GM21825 (cell line): Measurements from ENCODE around the gene TMCO2.
"Not testable (repeated sequence)": the region's sequence is repeated elsewhere in the genome, so short reads cannot be mapped to it uniquely, and the experiment has no call there.

ENCODE experiments used
- ATAC-seq: cut with Tn5 transposase; IDR thresholded peaks from one replicate; pipeline ENCODE4 v1.9.1; 2021; ENCODE audit warnings: mild to moderate bottlenecking, moderate library complexity; ENCODE audit not compliant: unreplicated experiment

Gene TMCO2

DNA sequence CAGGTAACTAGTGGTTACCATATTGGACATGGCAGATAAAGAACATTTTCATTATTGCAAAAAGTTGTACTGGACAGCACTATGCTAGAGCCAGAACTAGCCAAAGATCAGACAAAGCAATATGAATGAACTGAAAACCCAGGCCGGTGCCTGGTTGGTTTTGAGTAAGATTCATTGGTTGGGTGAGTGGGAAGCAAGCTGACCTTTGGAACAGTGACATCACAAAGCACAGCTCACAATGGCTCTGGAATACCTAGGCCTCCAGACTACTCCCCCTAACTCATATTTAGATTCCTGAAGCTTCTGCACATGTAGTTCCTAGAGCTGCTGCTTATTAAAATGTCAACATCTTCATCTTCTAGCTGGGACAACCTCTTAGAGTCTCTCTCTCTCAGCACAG lies at the start of gene TMCO2:
Gene TMCO2, plus strand, starts transcription at position 283 of the 400 bp plus-strand sequence. Its CDS starts 57 bp downstream, at position 340.
- no peak for ATAC-seq

DNA sequence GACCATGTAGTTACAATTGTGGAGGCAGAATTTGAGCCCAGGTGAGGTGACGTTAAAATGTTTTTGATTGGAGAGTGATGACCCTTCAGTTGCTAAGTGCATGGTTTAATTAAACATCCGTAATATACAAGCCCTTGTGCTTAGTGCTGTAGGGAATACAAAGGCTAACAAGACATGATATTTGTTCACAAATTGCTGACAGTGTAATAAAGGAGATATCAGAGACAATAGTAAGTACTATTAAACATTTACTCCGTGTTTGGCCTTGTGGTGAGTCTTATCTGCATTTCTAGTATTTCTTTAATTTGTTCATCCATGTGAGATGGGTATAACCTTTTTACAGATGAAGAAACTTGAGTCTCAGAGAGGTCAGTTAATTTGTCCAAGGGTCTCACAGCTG lies 48.6 kb upstream of the TMCO2 start:
- no peak for ATAC-seq

DNA sequence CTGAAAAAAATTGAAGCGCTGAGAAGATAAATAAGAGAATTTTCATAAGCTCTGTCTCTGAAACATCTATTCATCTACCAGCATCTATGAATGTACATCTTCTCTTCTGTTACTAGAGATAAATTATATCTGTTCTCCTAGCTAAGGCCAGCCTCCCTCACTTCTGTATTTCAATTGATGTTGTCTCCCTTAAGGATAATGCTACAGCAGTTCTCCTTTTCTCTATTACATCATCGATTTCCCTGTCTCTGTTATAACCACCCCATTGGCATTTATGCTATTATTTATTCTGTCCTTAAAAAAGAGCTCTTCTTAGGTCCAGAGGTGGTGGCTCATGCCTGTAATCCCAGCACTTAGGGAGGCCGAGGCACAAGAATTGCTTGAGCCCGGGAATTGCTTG lies 42.9 kb upstream of the TMCO2 start:
- ATAC-seq = no peak

DNA sequence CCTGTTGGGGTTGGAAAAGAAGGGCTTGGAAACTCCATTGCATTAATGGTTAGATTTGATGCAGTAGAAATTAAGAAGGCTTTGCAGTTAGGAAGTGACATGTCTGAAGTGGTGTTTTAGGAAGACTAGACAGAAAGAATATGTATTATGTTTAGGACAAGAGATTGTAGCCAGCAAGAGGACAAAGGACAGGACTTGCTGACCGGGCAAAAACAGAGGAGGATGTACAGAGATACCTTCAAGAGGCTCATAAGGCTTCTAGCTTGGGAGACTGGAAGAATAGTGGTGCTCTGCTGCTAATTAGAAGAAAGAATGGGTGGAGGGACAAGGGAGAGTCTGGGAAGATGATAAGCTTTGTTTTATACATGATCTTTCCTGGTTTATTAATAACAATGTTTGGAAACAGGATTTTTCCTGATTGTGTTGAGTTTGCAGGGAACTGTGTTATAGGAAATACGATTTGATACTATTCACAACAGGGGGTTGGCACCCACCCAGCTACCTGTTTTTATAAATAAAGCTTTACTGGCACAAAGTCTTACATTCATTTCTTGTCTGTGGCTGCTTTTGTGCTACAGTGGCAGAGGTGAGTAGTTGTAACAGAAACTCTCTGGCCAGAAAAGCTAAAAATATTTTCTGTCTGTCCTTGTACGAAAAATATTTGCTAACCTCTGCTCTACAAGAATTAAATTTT lies 37.1 kb upstream of the TMCO2 start:
- ATAC-seq = no peak

DNA sequence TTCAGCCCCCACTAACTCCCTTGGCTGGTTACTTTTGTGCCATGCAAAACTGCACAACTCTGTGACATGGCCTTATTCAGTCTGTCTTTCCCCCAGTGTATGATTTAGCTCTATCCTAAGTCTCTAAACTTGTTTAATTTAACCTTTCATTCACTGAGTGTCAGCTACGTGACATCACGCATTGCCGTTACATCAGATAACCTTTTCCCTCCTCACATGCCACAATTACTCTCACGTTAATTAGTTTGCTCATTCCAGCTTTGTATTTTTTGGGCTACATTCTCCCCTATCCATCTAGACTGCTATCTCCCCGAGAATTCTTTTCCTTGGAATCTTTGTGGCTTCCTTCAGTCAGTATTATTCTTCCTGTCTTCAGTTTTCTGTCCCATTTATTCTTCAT lies 29.4 kb upstream of the TMCO2 start:
- ATAC-seq = no peak

DNA sequence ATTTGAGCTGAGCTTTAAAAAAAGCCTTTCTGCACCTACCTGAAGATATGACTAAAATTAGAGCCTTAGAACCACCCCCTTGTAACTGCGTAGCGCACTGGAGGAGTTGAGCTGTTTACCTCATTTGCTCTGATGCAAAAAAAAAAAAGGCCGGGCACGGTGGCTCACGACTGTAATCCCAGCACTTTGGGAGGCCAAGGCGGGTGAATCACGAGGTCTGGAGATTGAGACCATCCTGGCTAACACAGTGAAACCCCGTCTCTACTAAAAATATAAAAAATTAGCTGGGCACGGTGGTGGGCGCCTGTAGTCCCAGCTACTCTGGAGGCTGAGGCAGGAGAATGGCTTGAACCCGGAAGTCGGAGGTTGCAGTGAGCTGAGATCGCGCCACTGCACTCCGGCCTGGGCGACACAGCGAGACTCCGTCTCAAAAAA lies 26.2 kb upstream of the TMCO2 start:
- ATAC-seq = not testable (repeated sequence)

DNA sequence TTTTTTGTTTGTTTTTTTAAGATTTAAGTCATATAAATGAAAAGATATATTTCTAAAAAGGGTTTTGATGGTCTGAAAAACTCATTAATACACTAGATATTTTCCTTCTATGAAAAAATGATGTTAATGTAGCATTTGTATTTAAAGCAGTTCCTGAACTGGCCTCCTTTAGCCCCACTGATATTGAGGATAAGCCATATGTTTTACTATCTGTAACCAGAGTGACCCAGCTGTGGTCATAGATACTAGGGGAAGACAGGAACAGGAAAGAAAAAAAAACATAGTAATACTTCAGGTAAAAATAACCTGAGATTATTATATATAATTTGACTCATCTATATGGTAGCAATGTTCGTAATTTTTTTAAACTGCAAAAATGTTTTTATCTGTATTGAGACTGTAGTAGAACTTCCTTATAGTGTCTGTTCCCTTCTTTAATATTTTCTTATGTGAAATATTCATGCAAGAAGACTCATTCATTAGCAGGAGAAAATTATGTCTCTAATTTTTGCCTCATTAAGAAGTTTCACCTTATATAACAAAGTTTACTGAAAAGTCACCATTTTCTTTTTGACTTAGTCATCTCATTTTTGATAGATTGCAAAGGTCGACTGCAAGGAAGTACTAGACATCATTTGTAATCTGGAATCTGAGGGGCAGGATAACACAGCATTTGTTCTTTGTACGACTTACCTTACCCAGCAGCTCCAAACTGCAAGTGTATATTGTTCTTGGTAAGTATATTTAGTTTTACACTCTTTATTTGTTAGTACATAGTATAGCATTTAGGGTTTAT lies 25.6 kb upstream of the TMCO2 start:
- ATAC-seq = no peak

DNA sequence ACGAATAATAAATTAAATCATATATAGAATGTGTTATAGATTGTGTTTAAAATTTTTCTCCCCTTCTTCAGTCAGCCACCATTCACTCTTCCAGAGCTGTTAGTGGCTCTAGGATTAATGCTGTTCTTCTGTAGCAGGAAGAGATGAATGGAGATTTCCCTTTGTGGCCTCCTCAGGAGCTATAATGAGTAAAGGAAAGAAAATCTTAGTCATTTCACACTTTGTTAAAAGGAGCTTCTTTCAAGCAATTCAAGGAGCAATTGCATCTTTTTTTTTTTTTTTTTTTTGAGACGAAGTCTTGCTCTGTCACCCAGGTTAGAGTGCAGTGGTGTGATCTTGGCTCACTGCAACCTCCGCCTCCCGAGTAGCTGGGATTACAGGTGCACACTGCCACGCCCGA lies 23.7 kb upstream of the TMCO2 start:
- no peak for ATAC-seq

DNA sequence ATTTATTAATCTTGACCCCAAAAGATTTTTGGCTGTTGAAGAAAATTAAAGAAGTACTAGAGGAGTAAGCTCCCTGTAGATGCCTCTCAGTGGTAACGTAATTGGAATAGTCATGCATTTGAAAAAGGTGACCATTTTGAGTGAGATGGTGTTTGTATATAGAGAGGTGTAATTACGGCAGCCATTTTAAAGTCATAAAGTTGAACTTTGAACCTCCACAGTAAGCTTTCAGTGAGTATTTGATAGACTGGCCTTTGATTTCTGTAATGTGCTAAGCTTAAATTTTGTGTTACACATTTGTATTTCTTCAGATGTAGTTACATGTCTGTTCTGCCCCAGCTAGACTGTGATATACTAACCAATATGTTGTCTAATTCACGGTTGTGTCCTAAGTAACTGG lies 21.5 kb upstream of the TMCO2 start:
- no peak for ATAC-seq

DNA sequence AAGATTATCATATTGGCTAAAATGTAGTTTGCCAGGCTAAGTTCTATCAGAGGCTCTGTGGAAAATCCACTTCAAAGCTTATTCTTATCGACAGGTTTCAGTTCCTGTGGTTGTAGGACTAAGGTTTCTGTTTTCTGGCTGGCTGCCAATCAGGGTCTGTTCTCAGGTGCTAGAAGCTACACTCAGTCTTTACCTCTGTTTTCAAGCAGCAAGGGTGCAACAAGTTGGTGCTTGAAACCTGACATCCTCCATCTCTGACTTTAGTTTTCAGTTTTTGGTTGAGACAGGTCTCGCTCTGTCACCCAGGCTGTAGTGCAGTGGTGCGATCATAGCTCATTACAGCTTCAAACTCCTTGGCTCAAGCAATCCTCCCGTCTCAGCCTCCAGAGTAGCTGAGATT lies 15.3 kb upstream of the TMCO2 start:
- ATAC-seq = peak; percentile 92

DNA sequence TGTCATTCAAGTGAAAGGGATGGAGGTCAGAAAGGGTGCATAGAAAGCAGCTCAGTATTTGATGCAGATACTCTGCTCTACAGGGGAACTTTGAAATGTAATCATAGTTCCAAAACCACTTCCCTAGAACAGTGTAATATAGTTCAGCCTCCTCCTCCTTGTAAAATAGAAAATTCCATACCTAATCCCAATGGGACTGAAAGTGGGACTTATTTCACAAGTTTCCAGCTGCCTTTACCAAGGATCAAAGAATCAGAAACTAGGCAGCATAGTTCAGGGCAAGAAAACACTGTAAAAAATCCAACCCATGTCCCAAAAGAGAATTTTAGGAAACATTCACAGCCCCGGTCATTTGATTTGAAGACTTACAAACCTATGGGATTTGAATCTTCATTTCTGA lies 8.1 kb upstream of the TMCO2 start:
- ATAC-seq = no peak

DNA sequence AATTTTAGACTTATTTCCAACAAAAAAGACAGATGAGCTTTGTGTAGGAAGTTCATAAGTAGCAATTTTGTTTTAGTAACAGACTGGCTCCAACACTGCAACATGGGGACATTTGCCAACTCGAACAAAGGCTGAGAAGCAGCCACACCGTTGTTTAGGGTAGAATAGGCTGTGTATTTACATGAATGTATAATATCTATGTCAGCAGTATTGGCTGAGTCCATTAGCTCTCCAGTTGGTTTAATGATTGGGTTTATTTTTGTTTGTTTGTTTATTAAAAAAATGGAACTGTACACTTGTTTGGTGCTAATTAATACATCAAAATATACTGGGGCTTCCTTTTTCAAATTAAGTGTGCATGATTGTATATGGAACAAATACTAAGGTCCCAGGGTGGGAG lies 7.3 kb upstream of the TMCO2 start:
- ATAC-seq = no peak

DNA sequence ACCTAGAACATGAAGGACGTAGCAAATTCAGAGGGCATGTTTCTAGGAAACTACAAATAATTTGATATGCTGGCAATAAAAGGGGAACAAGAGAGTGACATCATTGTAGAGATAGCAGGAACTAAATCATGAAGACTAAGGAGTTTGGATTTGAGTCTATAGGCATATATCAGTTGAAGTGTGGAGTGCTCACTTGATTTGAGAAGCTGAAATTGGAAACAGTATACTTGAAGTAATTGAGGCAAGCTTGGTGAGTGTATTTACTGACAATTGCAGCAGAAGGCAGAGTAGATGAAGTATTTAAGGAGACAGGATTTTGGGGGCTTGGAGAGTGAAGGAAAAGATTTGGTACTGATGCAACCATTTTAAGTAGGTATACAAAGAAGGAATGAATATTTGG lies 6.4 kb upstream of the TMCO2 start:
- peak; percentile 20 for ATAC-seq

DNA sequence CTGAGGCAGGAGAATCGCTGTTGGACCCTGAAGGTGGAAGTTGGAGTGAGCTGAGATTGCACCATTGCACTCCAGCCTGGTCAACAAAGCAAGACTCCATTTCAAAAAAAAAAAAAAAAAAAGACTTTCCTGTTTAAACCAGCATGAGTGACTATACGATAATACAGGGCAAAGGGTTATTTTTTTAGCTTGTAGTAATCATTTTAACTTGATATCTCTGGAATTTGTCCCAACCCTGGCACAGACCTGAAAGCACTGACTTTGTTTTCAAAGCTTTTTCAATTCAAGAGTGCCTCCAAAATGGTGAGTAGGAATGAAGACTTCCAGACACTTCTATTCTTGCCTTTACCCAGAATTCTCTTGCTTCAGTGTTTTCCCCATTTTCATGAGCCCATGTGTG lies 4.4 kb upstream of the TMCO2 start:
- ATAC-seq = no peak

DNA sequence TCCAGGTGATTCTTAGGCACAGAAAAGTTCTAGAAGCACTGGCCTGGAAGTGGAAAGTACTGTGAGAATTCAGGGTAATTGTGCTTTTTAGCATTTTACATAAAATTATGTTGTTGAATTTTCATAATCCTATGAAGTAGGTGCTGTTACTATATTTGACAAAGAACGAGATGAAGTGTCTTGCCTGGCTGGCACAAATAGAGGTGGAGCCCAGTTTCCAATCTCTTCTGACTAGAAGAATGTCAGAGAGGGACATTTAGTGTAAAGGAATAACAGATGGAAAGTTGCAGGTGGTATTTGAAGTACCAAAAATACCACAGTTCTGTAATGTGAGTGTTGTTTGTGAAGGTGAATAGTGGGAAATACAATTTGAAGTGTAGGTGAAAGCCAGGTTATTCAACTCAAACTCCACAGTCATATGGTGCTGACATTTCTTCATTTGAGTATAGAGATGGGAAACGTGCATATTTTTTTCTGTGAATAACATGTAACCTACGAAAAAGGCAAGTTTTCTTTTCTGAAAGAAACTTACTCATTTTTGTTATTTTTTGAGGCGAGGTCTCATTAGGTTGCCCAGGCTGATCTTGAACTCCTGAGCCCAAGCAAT lies 3.5 kb upstream of the TMCO2 start:
- ATAC-seq = no peak

DNA sequence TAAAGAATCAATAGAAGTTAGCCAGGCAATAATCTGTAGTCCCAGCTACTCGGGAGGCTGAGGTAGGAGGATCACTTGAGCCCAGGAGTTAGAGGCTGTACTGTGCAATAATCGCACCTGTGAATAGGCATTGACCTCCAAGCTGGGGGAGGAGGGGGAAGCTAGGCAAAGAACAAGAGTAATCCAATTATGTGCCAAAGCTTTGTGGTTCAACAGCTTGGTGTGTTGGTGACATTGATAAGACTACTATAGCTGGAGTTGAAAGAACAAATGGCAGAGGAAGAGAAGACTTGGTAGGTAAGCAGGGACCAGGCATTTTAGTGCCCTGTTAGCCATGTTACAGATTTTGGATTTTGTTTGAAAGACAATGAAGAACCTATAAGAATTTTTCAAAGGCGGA lies 2.1 kb upstream of the TMCO2 start:
- no peak for ATAC-seq

DNA sequence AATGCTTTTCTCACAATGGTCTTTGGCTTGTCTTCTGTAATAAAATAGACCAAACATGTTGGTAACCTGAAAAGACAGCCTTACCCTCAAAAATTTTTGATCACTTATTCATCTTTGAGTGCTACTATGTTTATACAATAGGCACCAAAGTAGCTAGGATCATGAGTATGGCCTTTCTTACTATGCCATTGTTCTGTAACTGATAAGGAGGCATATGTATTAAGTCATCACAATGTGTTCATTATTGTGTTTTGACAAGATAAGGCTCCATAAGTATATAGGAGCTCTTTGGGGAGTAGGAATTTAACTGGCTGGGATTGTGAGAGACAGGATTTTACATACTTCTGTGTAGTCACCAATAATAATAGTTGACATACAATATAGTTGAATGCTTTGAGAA lies 675 bp downstream of the TMCO2 start:
- no peak for ATAC-seq

DNA sequence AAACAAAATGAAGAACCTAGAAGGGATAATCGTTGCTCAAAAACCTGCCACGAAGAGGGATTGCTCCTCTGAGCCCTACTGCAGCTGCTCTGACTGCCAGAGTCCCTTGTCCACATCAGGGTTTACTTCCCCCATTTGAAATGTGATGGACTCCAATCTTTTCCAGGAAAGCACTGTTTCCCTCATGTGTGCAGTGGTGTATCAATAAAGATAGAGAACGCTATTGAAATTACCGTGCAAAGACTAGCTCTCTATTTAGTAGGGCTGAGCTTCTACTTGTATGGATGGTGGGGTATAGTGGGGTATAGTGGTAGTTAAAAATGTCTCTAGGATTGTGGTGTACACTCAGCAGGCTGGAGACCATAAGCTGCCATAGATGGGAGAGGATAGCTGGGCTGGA lies 3.7 kb downstream of the TMCO2 start:
- ATAC-seq = no peak

DNA sequence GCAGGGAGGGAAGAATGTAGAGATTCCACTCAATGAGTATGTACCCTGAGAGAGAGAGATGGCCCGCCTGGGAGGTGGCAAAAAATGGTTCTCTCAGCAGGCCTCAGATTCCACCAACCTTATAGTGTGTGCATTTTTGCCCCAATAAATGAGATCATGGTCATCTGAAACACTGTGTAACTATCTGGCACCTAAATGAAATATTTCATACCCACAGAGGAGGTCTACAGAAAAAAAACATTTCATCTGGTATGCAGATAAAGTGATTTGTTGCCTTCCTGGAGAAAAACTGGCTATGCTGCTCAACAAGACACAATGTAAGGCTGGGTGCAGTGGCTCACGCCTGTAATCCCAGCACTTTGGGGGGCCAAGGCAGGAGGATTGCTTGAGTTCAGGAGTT lies 4.9 kb downstream of the TMCO2 start:
- ATAC-seq = no peak

DNA sequence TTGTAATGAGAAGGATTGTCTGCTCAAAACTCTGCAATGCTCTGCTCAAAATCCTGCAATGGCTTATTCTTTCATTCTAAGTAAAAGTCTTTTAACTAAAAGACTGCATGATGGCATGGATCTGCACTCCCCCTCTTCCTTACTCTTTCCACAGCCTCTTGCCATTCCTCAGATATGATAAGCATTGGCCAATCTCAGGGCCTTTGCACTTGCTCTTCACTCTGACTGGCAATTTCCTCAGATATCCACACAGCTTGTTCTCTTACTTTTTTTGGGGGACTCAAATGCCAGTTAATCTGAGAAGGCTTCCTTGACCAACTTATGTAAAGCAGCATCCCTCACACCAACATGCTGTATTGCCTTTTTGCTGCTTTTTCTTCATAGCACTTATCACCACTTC lies 7.5 kb downstream of the TMCO2 start:
- no peak for ATAC-seq

DNA sequence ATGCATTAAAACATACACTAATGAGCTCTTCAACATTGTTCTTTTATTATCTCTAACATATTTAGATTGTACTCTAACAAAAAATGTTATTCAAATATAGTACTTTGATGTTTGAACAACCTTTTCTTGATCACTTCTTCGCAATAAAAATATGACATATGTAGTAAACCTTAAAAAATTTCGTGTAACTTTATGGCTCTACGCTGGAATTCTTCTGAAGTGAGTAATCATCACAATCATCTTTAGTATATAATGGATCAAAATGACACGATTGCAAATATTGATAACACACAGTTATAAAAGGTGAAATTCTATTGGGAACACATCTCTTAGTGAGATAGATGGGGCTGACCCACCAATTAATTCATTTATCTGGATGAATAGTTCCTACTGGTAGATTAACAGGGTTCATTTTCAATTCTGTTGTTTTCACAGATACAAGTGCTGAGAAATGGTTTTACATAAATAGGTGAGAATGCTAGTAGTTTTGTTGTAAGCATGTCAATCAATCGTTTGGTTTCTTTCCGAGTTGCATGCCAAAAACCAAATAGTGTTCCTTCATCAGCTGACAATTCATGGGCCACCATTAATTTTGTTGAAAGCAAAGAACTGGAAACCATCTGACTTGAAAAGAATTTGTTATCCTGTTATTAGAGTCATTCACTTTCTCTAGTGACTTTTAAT lies 8.8 kb downstream of the TMCO2 start:
- no peak for ATAC-seq

DNA sequence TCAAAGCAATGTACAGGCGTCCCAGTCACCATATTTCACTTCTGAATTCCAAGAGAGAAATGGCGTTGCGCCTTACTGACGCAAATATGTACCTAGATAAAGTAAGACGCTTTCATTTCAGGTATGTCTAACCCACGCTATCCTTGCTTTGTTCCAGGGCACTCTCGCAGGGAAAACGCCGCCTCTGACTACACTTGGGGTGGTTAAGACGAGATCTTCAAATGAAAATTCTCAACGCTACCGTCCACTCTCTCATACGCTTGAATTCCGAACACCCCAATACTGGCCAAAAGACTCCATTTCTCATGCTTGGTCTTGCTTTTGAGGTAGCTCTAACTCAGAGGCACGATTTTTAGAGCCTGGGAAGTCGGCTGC lies 9.6 kb downstream of the TMCO2 start:
- no peak for ATAC-seq
